ENCODE measurements around the gene ATOSB. TPM values are rescaled to one million over a fixed set of nuclear protein-coding genes. Genes with fewer than 3 reads are reported as not detected.

ATOSB gene
- total and polyA plus RNA-seq, 8 donors: 13.1 to 30.9 (median 14.6) TPM

DNA sequence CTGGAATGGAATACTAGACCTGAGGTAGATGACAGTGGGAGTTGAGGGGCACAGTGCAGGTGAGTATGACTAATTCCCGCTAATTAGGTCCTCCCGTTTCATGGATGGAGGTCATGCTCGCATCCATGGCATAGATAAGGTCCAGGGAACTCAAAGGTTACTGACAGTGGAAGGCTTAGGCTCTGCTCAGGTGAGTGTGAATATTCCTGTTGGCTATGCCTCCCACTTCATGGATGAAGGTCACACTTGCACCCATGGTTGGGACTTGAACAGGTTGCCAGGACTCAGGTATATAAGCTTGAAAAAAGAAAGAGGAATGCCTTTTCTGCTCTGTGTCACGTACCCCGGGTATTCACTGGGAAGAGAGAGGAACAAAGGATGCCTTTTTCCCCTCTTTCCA lies 26.4 kb upstream of the ATOSB start:
- Histone ChIP-seq H3K4me3 (no peak overlapping the region), H3K9me3 (peaks cover 0 to 65% of the 10 kb centered on the region in 2 donors), H3K27me3 (no peaks in the 10 kb centered on the region), H3K36me3 (no peaks in the 10 kb centered on the region), H3K27ac (no peak overlapping the region), H3K4me1 (no peaks in the 10 kb centered on the region)
- no peak for DNase-seq
- TF ChIP-seq, protein P1, sequence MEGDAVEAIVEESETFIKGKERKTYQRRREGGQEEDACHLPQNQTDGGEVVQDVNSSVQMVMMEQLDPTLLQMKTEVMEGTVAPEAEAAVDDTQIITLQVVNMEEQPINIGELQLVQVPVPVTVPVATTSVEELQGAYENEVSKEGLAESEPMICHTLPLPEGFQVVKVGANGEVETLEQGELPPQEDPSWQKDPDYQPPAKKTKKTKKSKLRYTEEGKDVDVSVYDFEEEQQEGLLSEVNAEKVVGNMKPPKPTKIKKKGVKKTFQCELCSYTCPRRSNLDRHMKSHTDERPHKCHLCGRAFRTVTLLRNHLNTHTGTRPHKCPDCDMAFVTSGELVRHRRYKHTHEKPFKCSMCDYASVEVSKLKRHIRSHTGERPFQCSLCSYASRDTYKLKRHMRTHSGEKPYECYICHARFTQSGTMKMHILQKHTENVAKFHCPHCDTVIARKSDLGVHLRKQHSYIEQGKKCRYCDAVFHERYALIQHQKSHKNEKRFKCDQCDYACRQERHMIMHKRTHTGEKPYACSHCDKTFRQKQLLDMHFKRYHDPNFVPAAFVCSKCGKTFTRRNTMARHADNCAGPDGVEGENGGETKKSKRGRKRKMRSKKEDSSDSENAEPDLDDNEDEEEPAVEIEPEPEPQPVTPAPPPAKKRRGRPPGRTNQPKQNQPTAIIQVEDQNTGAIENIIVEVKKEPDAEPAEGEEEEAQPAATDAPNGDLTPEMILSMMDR (IDR thresholded peaks at IDR 0.05): no peak
- intact Hi-C loops (cut with DNase I): no loop called here
- no peak for ATAC-seq

DNA sequence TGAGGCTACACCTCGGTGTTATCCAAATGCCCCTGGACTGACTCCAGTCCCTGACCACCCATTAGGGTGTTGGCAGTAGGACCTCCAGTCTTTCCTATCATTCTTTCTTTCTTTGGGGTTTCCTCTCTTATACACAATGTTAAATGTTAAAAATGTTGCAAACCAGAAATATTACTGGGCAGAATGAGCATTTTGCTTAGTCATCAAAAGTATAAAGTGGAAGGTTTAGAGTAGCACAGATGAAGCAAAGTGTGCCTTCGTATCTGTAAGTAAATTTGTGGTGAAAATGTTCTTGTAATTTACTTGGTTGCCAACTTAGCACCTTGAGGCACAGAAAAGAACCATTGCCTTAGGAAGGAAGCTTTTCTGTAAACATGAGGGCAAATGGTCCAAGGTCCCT lies 24.4 kb upstream of the ATOSB start:
- Histone ChIP-seq H3K36me3 (no peaks in the 10 kb centered on the region), H3K4me1 (no peaks in the 10 kb centered on the region), H3K4me3 (no peak overlapping the region), H3K27me3 (no peaks in the 10 kb centered on the region), H3K9me3 (peaks cover 0 to 49% of the 10 kb centered on the region in 2 donors), H3K27ac (no peak overlapping the region)
- intact Hi-C loops (cut with DNase I): no loop called here
- DNase-seq (no peak), ATAC-seq (no peak)
- TF ChIP-seq, protein P1 (IDR thresholded peaks at IDR 0.05): no peak

DNA sequence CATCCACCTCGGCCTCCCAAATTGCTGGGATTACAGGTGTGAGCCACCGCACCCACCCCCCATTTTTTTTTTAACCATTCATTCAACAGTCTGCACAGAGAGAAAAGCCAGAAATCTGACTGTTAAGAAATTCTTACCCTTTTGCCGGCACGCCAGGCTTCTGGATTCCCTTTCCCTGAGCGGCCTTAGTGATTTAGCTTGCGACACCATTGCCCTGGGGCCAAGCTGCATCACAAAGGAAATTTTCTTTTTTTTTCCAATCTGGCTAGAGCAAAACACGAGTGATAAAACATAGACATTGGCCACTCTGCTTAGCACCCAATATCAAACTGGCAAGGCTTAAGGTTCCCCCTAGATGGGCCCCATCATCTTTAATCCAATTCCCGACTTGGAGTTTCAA lies 21.2 kb upstream of the ATOSB start:
- H3K9me3 ChIP-seq: peaks cover 0 to 27% of the 10 kb centered on the region in 2 donors
- H3K4me1 ChIP-seq: no peaks in the 10 kb centered on the region
- H3K36me3 ChIP-seq: no peaks in the 10 kb centered on the region
- intact Hi-C loops (cut with DNase I): no loop called here
- TF ChIP-seq, protein P1 (IDR thresholded peaks at IDR 0.05): no peak
- H3K27me3 ChIP-seq: no peaks in the 10 kb centered on the region
- no peak overlapping the region for H3K27ac ChIP-seq
- ATAC-seq (no peak), DNase-seq (no peak)
- no peak overlapping the region for H3K4me3 ChIP-seq

DNA sequence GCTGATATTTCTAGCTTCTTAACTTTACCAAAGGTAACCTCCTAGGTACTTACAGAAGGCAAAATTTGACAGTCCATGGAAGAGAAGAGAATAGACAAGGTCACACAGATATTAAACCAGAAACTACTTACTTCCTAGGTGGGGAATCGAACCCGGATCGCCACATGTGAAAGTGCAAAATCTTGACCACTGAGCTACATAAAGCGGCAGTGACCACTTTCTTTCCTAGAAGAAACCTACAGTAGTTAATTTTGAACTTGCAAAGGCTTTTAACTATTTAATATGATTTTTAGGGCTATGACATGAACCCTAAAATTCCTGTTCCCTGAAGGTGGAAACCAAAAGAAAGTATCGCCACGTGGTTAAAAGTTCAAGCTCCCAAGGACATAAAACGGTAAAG lies 20.3 kb upstream of the ATOSB start:
- intact Hi-C loops (cut with DNase I): no loop called here
- TF ChIP-seq, protein P1 (IDR thresholded peaks at IDR 0.05): no peak
- H3K9me3 ChIP-seq: peaks cover 0 to 20% of the 10 kb centered on the region in 2 donors
- no peak for DNase-seq
- no peak overlapping the region for H3K27ac ChIP-seq
- no peak overlapping the region for H3K4me3 ChIP-seq
- H3K36me3 ChIP-seq: no peaks in the 10 kb centered on the region
- H3K4me1 ChIP-seq: no peaks in the 10 kb centered on the region
- no peak for ATAC-seq
- H3K27me3 ChIP-seq: no peaks in the 10 kb centered on the region

DNA sequence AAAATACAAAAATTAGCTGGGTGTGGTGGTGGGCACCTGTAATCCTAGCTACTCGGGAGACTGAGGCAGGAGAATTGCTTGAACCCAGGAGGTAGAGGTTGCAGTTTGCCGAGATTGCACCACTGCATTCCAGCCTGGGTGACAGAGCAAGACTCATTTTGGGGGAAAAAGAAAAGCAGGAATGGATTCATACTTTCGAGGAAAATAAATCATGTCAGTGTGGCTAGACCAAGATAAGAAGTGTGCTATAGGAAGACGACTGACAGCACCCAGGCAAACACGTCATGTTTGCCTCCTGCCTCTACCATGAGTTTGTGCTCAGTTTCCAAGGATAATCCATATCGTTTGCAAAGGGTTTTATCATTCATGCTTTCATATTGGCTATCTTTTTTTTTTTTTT lies 19.3 kb upstream of the ATOSB start:
- Histone ChIP-seq H3K9me3 (peaks cover 0 to 13% of the 10 kb centered on the region in 2 donors), H3K4me1 (no peaks in the 10 kb centered on the region), H3K36me3 (no peaks in the 10 kb centered on the region), H3K27ac (no peak overlapping the region), H3K27me3 (no peaks in the 10 kb centered on the region), H3K4me3 (no peak overlapping the region)
- intact Hi-C loops (cut with DNase I): no loop called here
- TF ChIP-seq, protein P1 (IDR thresholded peaks at IDR 0.05): no peak
- no peak for DNase-seq
- ATAC-seq: no peak
